Spinal cord (tissue), 10 donors: Measurements from ENCODE around the gene CUTA. TPM values are rescaled to one million over a fixed set of nuclear protein-coding genes. Genes with fewer than 3 reads are reported as not detected.
"Not testable (repeated sequence)": the region's sequence is repeated elsewhere in the genome, so short reads cannot be mapped to it uniquely, and the experiment has no call there.

Experiments used
- DNase-seq, 6 donors: peaks; one replicate each; pipeline versions ENCODE4 v3.0.0 to v3.0.0-alpha.2; 2013 to 2015; ENCODE audit warnings: low spot score in 6 of 6, low read depth in 4 of 6
- H3K27ac ChIP-seq: one replicate; pipeline ENCODE4 v1.5.1; 2013; ENCODE audit warnings: low read depth, low read length, control low read depth
- H3K27me3 ChIP-seq: one replicate; pipeline ENCODE4 v1.6.1; 2013; ENCODE audit warnings: low read length; ENCODE audit not compliant: control insufficient read depth, insufficient read depth
- H3K36me3 ChIP-seq: one replicate; pipeline ENCODE4 v1.6.1; 2013; ENCODE audit warnings: low read length; ENCODE audit not compliant: control insufficient read depth, insufficient read depth
- H3K4me1 ChIP-seq: one replicate; pipeline ENCODE4 v1.6.1; 2013; ENCODE audit warnings: low read length; ENCODE audit not compliant: control insufficient read depth, insufficient read depth
- H3K4me3 ChIP-seq: one replicate; pipeline ENCODE4 v1.5.1; 2013; ENCODE audit warnings: low read depth, low read length, control low read depth
- H3K9me3 ChIP-seq: one replicate; pipeline ENCODE4 v1.6.1; 2013; ENCODE audit warnings: low read length; ENCODE audit not compliant: control insufficient read depth, insufficient read depth
- WGBS: methylation state at CpG from one replicate; pipeline ENCODE4 v1.1.5; 2013; ENCODE audit warnings: missing lambda C conversion rate; ENCODE audit not compliant: insufficient coverage; 5-methylcytosine and 5-hydroxymethylcytosine counted together
- polyA plus RNA-seq, 2 donors: library from polyadenylated mRNA; unstranded; fragments of 120-200 nt; gene quantifications; one replicate each; pipeline ENCODE4 v1.2.1, GENCODE V29; 2013; ENCODE audit not compliant: insufficient read length in 2 of 2
- total RNA-seq, 2 donors: library from RNA; depleted of rRNA in 1 of 2; stranded (reverse); fragments of 120-200 nt in 1 of 2; fragments of >200 nt in 1 of 2; gene quantifications; one replicate each; pipeline versions ENCODE4 v1.2.3 to v1.2.4, GENCODE V29; 2013 to 2014
- donor health status: healthy.

Gene CUTA
- total and polyA plus RNA-seq, 4 donors, result 64.9 to 241 (median 206) TPM

DNA sequence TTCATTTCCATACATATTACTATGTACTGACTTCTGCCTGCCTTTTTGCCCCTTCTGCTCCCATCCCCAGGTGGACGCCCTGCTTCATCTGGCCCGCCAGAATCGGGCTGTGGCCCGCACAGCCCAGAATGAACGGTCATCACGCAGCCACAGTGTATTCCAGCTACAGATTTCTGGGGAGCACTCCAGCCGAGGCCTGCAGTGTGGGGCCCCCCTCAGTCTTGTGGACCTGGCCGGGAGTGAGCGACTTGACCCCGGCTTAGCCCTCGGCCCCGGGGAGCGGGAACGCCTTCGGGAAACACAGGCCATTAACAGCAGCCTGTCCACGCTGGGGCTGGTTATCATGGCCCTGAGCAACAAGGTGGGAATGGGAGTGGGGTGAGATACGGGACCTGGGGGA is 11.8 kb downstream of the CUTA start:
- peaks cover 22% of the 10 kb centered on the region for H3K36me3 ChIP-seq
- H3K4me1 ChIP-seq, result peaks cover 4% of the 10 kb centered on the region
- H3K9me3 ChIP-seq, result no peaks in the 10 kb centered on the region
- DNase-seq, result no peak
- no peak overlapping the region for H3K27ac ChIP-seq
- no peak overlapping the region for H3K4me3 ChIP-seq
- no peaks in the 10 kb centered on the region for H3K27me3 ChIP-seq
- WGBS, result 94% methylated on average over 9 of the region's 17 CpGs

GRCh38 chr6:33405386-33405940 is 12.4 kb downstream of the CUTA start:
- no peak overlapping the region for H3K4me3 ChIP-seq
- H3K9me3 ChIP-seq, result no peaks in the 10 kb centered on the region
- peaks cover 4% of the 10 kb centered on the region for H3K4me1 ChIP-seq
- no peak for DNase-seq
- H3K36me3 ChIP-seq, result peaks cover 22% of the 10 kb centered on the region
- no peak overlapping the region for H3K27ac ChIP-seq
- no peaks in the 10 kb centered on the region for H3K27me3 ChIP-seq
- WGBS, result 94% methylated on average over 15 of the region's 15 CpGs

- 96% methylated on average over 12 of the region's 17 CpGs for WGBS
- H3K27me3 ChIP-seq, result no peaks in the 10 kb centered on the region
- DNase-seq, result no peak
- H3K4me1 ChIP-seq, result peaks cover 3% of the 10 kb centered on the region
- peaks cover 22% of the 10 kb centered on the region for H3K36me3 ChIP-seq
- no peak overlapping the region for H3K4me3 ChIP-seq
- no peak overlapping the region for H3K27ac ChIP-seq
- H3K9me3 ChIP-seq, result no peaks in the 10 kb centered on the region
Observed at GRCh38 chr6:33404884-33405283, 13.0 kb downstream of the CUTA start.

GRCh38 chr6:33399881-33400280 is 18.0 kb downstream of the CUTA start:
- H3K4me3 ChIP-seq, DNase-seq, H3K27me3 ChIP-seq, H3K4me1 ChIP-seq, H3K9me3 ChIP-seq, H3K27ac ChIP-seq: not testable (repeated sequence)
- peaks cover 10% of the 10 kb centered on the region for H3K36me3 ChIP-seq
- WGBS, result 100% methylated on average over 1 of the region's 6 CpGs

GRCh38 chr6:33398601-33399000 is 19.3 kb downstream of the CUTA start:
- H3K36me3 ChIP-seq, H3K4me1 ChIP-seq, H3K27me3 ChIP-seq, DNase-seq, H3K4me3 ChIP-seq, H3K9me3 ChIP-seq, H3K27ac ChIP-seq: not testable (repeated sequence)
- 100% methylated on average over 1 of the region's 3 CpGs for WGBS

- Histone ChIP-seq H3K36me3 (peaks cover 2% of the 10 kb centered on the region), H3K4me1 (peaks cover 6% of the 10 kb centered on the region), H3K27ac (no peak overlapping the region), H3K4me3 (no peak overlapping the region), H3K9me3 (no peaks in the 10 kb centered on the region), H3K27me3 (no peaks in the 10 kb centered on the region)
- WGBS, result 89% methylated on average over 1 of the region's 1 CpG
- no peak for DNase-seq
Observed at GRCh38 chr6:33397541-33397940, 20.4 kb downstream of the CUTA start.

DNA sequence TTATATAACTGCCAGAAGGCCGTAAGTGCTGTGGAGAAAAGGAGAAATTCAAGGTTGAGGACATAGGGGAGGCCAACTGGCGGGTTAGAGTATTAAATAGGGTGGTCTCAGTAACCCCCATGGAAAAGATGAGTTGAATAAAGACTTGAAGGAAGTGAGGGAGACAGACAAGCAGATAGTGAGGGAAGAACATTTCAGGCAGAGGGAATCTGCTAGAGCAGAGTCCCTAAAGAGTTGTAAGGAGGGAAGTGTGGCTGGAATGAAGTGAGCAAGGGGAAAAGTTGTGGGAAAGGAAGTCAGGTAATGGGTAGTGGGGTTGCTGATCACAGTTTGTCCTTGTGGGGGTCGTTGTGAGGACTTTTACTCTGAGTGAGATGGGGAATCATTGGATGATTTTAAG is 24.9 kb downstream of the CUTA start:
- peak overlapping the region; percentile 69 for H3K4me3 ChIP-seq
- no peak overlapping the region for H3K27ac ChIP-seq
- H3K36me3 ChIP-seq, result peaks cover under 1% of the 10 kb centered on the region
- WGBS, result 71% methylated on average over 2 of the region's 3 CpGs
- no peaks in the 10 kb centered on the region for H3K27me3 ChIP-seq
- DNase-seq, result no peak
- H3K4me1 ChIP-seq, result peaks cover 17% of the 10 kb centered on the region
- H3K9me3 ChIP-seq, result no peaks in the 10 kb centered on the region

GRCh38 chr6:33392595-33392948 is 25.3 kb downstream of the CUTA start:
- WGBS, result no CpG with 5 or more reads among the region's 5 CpGs
- peak overlapping the region; percentile 69 for H3K4me3 ChIP-seq
- H3K27ac ChIP-seq, result no peak overlapping the region

GRCh38 chr6:33391922-33392594 is 25.8 kb downstream of the CUTA start:
- DNase-seq, result no peak
- WGBS, result 0% methylated on average over 21 of the region's 31 CpGs
- no peaks in the 10 kb centered on the region for H3K9me3 ChIP-seq
- peaks cover 17% of the 10 kb centered on the region for H3K4me1 ChIP-seq
- H3K27me3 ChIP-seq, result no peaks in the 10 kb centered on the region
- H3K27ac ChIP-seq, result peak overlapping the region; percentile 72
- H3K4me3 ChIP-seq, result peak overlapping the region; percentile 69
- no peaks in the 10 kb centered on the region for H3K36me3 ChIP-seq

More at GRCh38 chr6:33392595-33392948, 25.3 kb downstream of the CUTA start:
- Histone ChIP-seq H3K9me3 (no peaks in the 10 kb centered on the region), H3K27me3 (no peaks in the 10 kb centered on the region), H3K36me3 (no peaks in the 10 kb centered on the region), H3K4me1 (peaks cover 17% of the 10 kb centered on the region)
- DNase-seq, result no peak

GRCh38 chr6:33391278-33391921 is 26.5 kb downstream of the CUTA start, which contains the start of gene KIFC1:
TSS of gene KIFC1 (plus strand) at chr6:33391823. CDS start at chr6:33391986, 163 bp downstream.
- DNase-seq, result peak; percentile 97 to 100 (median 98)
- H3K4me1 ChIP-seq, result peaks cover 17% of the 10 kb centered on the region
- peak within 1 kb of the TSS; percentile 69 for H3K4me3 ChIP-seq
- H3K9me3 ChIP-seq, result no peaks in the 10 kb centered on the region
- no peaks in the 10 kb centered on the region for H3K27me3 ChIP-seq
- no peaks in the 10 kb centered on the region for H3K36me3 ChIP-seq
- peak within 1 kb of the TSS; percentile 80 for H3K27ac ChIP-seq
- 0% methylated on average over 60 of the region's 67 CpGs for WGBS
